BE2C (cell line): ENCODE measurements around the gene SPTBN5.

Source experiments
- DNase-seq: peaks from one replicate; pipeline ENCODE4 v3.0.0-alpha.2; 2020
- H3K27me3 ChIP-seq: fragments of 250-450 bp; sonication (Bioruptor Pico); 2 replicates; pipeline ENCODE4 v1.5.1; 2020; ENCODE audit warnings: mild to moderate bottlenecking
- H3K36me3 ChIP-seq: fragments of 250-450 bp; sonication (Bioruptor Pico); 2 replicates; pipeline ENCODE4 v1.5.1; 2020; ENCODE audit warnings: mild to moderate bottlenecking
- H3K4me1 ChIP-seq: fragments of 250-450 bp; sonication (Bioruptor Pico); 2 replicates; pipeline ENCODE4 v1.5.1; 2020
- H3K4me3 ChIP-seq: 2 replicates; pipeline ENCODE4 v1.5.1; 2011; ENCODE audit warnings: low read depth, low read length
- H3K9me3 ChIP-seq: fragments of 250-450 bp; sonication (Bioruptor Pico); 2 replicates; pipeline ENCODE4 v1.5.1; 2020
- CTCF ChIP-seq: IDR thresholded peaks from 2 replicates; pipeline ENCODE4 v1.5.1; 2012; ENCODE audit warnings: mild to moderate bottlenecking, low read depth, low read length

Gene SPTBN5

GRCh38 chr15:41933326-41933725 is 39.5 kb upstream of the SPTBN5 start:
- Histone ChIP-seq H3K27me3 (no peaks in the 10 kb centered on the region), H3K36me3 (no peaks in the 10 kb centered on the region), H3K4me3 (no peak overlapping the region), H3K4me1 (peaks cover 13% of the 10 kb centered on the region), H3K9me3 (no peaks in the 10 kb centered on the region)
- no peak for DNase-seq
- no peak for TF ChIP-seq CTCF

- no peak for TF ChIP-seq CTCF
These were observed 38.8 kb upstream of the SPTBN5 start for GRCh38 chr15:41932511-41933289.

GRCh38 chr15:41932101-41932500 is 38.2 kb upstream of the SPTBN5 start:
- Histone ChIP-seq H3K4me1 (peaks cover 13% of the 10 kb centered on the region), H3K27me3 (no peaks in the 10 kb centered on the region)
- no peak for DNase-seq

More at GRCh38 chr15:41932511-41933289, 38.8 kb upstream of the SPTBN5 start:
- Histone ChIP-seq H3K4me1 (peaks cover 13% of the 10 kb centered on the region), H3K9me3 (no peaks in the 10 kb centered on the region), H3K36me3 (no peaks in the 10 kb centered on the region), H3K27me3 (no peaks in the 10 kb centered on the region), H3K4me3 (no peak overlapping the region)
- no peak for DNase-seq

GRCh38 chr15:41930867-41931222 is 37.0 kb upstream of the SPTBN5 start:
- no peak for TF ChIP-seq CTCF
- Histone ChIP-seq H3K36me3 (no peaks in the 10 kb centered on the region), H3K9me3 (no peaks in the 10 kb centered on the region), H3K27me3 (no peaks in the 10 kb centered on the region), H3K4me3 (no peak overlapping the region), H3K4me1 (peaks cover 13% of the 10 kb centered on the region)
- no peak for DNase-seq

More at GRCh38 chr15:41932101-41932500, 38.2 kb upstream of the SPTBN5 start:
- H3K4me3 ChIP-seq: no peak overlapping the region
- H3K9me3 ChIP-seq: no peaks in the 10 kb centered on the region
- no peak for TF ChIP-seq CTCF
- H3K36me3 ChIP-seq: no peaks in the 10 kb centered on the region

- Histone ChIP-seq H3K27me3 (no peaks in the 10 kb centered on the region), H3K36me3 (no peaks in the 10 kb centered on the region), H3K9me3 (no peaks in the 10 kb centered on the region), H3K4me1 (peaks cover 13% of the 10 kb centered on the region), H3K4me3 (no peak overlapping the region)
- TF ChIP-seq CTCF: no peak
- DNase-seq: no peak
These were observed 36.5 kb upstream of the SPTBN5 start for GRCh38 chr15:41930221-41930866.
